ENCODE results near the gene DHRS7B.

DHRS7B gene

DNA sequence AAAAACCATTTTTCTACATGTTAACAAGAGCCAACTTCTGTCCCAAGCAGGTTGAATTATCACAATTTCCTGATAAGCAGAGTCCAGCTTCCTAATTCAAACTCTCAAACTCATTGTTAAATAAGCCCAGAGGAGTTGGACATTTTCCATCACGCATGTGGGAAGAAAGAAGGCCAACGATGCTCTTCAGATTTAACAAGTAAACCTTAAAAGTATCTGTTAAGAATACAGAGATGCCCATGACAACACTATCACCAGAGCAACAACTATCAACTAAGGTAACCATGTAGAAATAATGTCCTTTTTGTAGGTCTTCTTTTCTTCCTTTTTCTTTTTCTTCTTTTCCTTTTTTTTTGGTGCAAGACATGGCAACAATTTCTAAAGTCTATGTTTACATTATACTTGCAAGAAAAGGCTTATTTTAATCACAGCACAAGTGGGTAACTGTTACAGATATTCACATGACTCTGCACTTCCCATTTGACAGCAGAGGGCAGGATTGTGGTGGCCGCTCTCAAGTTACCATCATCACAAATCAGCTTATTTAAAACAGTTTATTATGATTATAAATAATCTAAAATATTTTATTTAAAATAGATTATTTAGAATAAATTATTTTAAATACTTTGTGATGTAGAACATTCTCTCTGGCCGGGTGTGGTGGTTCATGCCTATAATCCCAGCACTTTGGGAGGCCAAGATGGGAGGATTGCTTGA is 35.7 kb upstream of the DHRS7B start:
- TF ChIP-seq TAF1 (IDR thresholded peaks at IDR 0.05; ENCODE audit: borderline replicate concordance, insufficient read depth, low read length), result no peak
- no peak for TF ChIP-seq POLR2AphosphoS5 (IDR thresholded peaks at IDR 0.05; ENCODE audit: low read depth, low read length)
- TF ChIP-seq FOXP2 (optimal IDR thresholded peaks at IDR 0.05; ENCODE audit: borderline replicate concordance, extremely low read depth, extremely low read length, insufficient read depth), result no peak
- TF ChIP-seq, protein P1, sequence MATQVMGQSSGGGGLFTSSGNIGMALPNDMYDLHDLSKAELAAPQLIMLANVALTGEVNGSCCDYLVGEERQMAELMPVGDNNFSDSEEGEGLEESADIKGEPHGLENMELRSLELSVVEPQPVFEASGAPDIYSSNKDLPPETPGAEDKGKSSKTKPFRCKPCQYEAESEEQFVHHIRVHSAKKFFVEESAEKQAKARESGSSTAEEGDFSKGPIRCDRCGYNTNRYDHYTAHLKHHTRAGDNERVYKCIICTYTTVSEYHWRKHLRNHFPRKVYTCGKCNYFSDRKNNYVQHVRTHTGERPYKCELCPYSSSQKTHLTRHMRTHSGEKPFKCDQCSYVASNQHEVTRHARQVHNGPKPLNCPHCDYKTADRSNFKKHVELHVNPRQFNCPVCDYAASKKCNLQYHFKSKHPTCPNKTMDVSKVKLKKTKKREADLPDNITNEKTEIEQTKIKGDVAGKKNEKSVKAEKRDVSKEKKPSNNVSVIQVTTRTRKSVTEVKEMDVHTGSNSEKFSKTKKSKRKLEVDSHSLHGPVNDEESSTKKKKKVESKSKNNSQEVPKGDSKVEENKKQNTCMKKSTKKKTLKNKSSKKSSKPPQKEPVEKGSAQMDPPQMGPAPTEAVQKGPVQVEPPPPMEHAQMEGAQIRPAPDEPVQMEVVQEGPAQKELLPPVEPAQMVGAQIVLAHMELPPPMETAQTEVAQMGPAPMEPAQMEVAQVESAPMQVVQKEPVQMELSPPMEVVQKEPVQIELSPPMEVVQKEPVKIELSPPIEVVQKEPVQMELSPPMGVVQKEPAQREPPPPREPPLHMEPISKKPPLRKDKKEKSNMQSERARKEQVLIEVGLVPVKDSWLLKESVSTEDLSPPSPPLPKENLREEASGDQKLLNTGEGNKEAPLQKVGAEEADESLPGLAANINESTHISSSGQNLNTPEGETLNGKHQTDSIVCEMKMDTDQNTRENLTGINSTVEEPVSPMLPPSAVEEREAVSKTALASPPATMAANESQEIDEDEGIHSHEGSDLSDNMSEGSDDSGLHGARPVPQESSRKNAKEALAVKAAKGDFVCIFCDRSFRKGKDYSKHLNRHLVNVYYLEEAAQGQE (IDR thresholded peaks at IDR 0.05; ENCODE audit: insufficient read depth in 1 of 2, low read depth in 2 of 2, low read length in 2 of 2), result no peak
- no peak for TF ChIP-seq SIN3A (IDR thresholded peaks at IDR 0.05; ENCODE audit: borderline replicate concordance, insufficient read depth, low read length)

DNA sequence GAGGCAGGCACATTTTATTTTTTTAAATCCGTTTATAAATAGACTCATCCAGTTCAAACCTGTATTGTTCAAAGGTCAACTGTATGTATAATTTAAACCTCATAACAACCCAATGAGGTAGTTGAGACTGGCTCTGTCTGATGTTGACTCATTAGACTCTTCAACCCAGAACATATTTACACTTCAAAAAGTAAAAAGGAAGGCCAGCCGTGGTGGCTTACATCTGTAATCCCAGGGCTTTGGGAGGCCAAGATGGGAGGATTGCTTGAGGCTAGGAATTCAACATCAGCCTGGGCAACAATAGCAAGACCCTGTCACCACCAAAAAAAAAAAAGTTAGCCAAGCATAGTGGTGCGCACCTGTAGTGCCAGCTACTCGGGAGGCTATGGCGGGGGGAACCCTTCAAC is 32.5 kb upstream of the DHRS7B start:
- TF ChIP-seq FOXP2 (optimal IDR thresholded peaks at IDR 0.05; ENCODE audit: borderline replicate concordance, extremely low read depth, extremely low read length, insufficient read depth) (no peak), SIN3A (IDR thresholded peaks at IDR 0.05; ENCODE audit: borderline replicate concordance, insufficient read depth, low read length) (no peak), TAF1 (IDR thresholded peaks at IDR 0.05; ENCODE audit: borderline replicate concordance, insufficient read depth, low read length) (no peak), POLR2AphosphoS5 (IDR thresholded peaks at IDR 0.05; ENCODE audit: low read depth, low read length) (no peak)
- TF ChIP-seq, protein P1 (IDR thresholded peaks at IDR 0.05; ENCODE audit: insufficient read depth in 1 of 2, low read depth in 2 of 2, low read length in 2 of 2), result no peak

DNA sequence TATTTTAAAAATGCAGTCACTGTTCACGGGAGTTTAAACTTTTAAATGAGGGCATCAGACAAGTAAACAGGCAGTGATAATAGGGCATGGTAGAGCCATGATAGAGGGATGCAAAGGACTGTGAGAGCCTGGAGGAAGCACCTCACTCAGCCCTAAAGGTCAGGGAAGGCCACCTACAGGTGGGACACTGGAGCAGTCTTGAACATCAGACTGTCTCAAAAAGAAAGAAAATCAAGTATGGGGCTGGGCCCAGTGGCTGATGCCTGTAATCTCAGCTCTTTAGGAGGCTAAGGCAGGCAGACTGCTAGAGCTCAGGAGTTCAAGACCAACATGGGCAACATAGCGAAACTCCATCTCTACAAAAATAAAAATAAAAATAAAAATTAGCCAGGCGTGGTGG is 31.0 kb upstream of the DHRS7B start:
- TF ChIP-seq FOXP2 (optimal IDR thresholded peaks at IDR 0.05; ENCODE audit: borderline replicate concordance, extremely low read depth, extremely low read length, insufficient read depth) (no peak), TAF1 (IDR thresholded peaks at IDR 0.05; ENCODE audit: borderline replicate concordance, insufficient read depth, low read length) (no peak), SIN3A (IDR thresholded peaks at IDR 0.05; ENCODE audit: borderline replicate concordance, insufficient read depth, low read length) (no peak), POLR2AphosphoS5 (IDR thresholded peaks at IDR 0.05; ENCODE audit: low read depth, low read length) (no peak)
- TF ChIP-seq, protein P1 (IDR thresholded peaks at IDR 0.05; ENCODE audit: insufficient read depth in 1 of 2, low read depth in 2 of 2, low read length in 2 of 2), result no peak

DNA sequence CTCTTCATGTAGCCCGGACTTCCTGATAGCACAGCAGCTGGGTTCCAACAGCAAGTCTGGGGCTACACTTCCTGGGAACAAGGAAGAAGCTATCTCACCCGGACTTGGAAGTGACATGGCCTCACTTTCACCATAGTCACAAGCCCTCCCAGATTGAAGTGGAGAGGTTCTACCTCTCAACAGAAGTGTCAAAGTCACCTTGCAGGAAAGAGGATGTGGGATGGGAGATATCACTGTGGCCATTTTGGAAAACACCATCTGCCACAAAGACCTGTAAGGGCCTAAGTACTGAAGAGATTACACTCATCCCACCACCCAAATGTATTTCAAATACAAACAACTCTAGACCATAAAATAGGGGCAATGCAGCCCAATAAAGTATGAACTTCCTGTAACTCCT is 29.9 kb upstream of the DHRS7B start:
- TF ChIP-seq FOXP2 (optimal IDR thresholded peaks at IDR 0.05; ENCODE audit: borderline replicate concordance, extremely low read depth, extremely low read length, insufficient read depth) (no peak), TAF1 (IDR thresholded peaks at IDR 0.05; ENCODE audit: borderline replicate concordance, insufficient read depth, low read length) (no peak), SIN3A (IDR thresholded peaks at IDR 0.05; ENCODE audit: borderline replicate concordance, insufficient read depth, low read length) (no peak), POLR2AphosphoS5 (IDR thresholded peaks at IDR 0.05; ENCODE audit: low read depth, low read length) (no peak)
- TF ChIP-seq, protein P1 (IDR thresholded peaks at IDR 0.05; ENCODE audit: insufficient read depth in 1 of 2, low read depth in 2 of 2, low read length in 2 of 2), result no peak
